ENCODE results near the gene ADAR. TPM values are rescaled to one million over a fixed set of nuclear protein-coding genes. Genes with fewer than 3 reads are reported as not detected.

ADAR gene
- total and polyA plus RNA-seq, 2 of the 4 experiments (the other 2 are of a cell fraction) = 70.9 to 131 TPM

GRCh38 chr1:154619181-154619948 is 11.4 kb upstream of the ADAR start:
- Histone ChIP-seq H2AK9ac (replicated peaks; ENCODE audit: low read depth, low read length, poor library complexity) (no peak overlapping the region), H3K9ac (ENCODE audit: low read depth, low read length) (no peak overlapping the region), H3K23ac (ENCODE audit: low read depth, low read length) (no peak overlapping the region), H3K79me1 (ENCODE audit: low read depth in 1 of 2, low read length in 2 of 2) (peaks cover 41 to 81% of the 10 kb centered on the region in 2 experiments), H3K14ac (replicated peaks; ENCODE audit: low read depth, low read length) (no peak overlapping the region), H3K36me3 (ENCODE audit: control insufficient read depth, insufficient read depth, low read length) (peaks cover 4% of the 10 kb centered on the region), H4K8ac (ENCODE audit: low read depth in 2 of 2, low read length in 2 of 2) (no peak overlapping the region), H4K20me1 (ENCODE audit: insufficient read depth, low read length) (peaks cover 78% of the 10 kb centered on the region), H4K5ac (ENCODE audit: low read depth, low read length) (no peak overlapping the region), H3K27ac (ENCODE audit: insufficient read depth, low read length) (no peak overlapping the region), H3K18ac (ENCODE audit: low read depth, low read length) (no peak overlapping the region), H2AFZ (replicated peaks; ENCODE audit: low read length, poor library complexity) (no peak overlapping the region), H2AK5ac (ENCODE audit: low read depth, low read length) (no peak overlapping the region), H3K27me3 (ENCODE audit: control insufficient read depth, insufficient read depth, low read length) (no peaks in the 10 kb centered on the region), H2BK15ac (ENCODE audit: low read depth, low read length) (no peak overlapping the region), H3K4me2 (ENCODE audit: low read depth, low read length) (no peak overlapping the region), H3K9me1 (ENCODE audit: insufficient read depth, low read length) (peaks cover 18% of the 10 kb centered on the region), H3K4ac (ENCODE audit: low read depth, low read length) (no peak overlapping the region), H3K56ac (ENCODE audit: extremely low read depth, insufficient read depth, low read length) (no peak overlapping the region), H3K4me1 (ENCODE audit: control insufficient read depth, insufficient read depth, low read length) (peaks cover 5% of the 10 kb centered on the region), H3K4me3 (ENCODE audit: insufficient read depth, low read depth, low read length) (no peak overlapping the region), H3K9me3 (ENCODE audit: control insufficient read depth, insufficient read depth, low read length) (no peaks in the 10 kb centered on the region), H4K91ac (ENCODE audit: insufficient read depth, low read depth, low read length) (no peak overlapping the region), H2BK5ac (ENCODE audit: low read depth, low read length, poor library complexity, severe bottlenecking) (no peak overlapping the region), H2BK120ac (ENCODE audit: low read depth, low read length) (no peak overlapping the region), H2BK20ac (ENCODE audit: low read depth, low read length) (no peak overlapping the region)
- in situ Hi-C loops (cut with MboI; ENCODE audit: low sequenced_read_pairs) = no loop called here
- ATAC-seq (ENCODE audit: low read depth) = no peak
- intact Hi-C loops (cut with micrococcal nuclease) = no loop called here
- WGBS, 2 experiments (ENCODE audit: extremely low coverage in 2 of 2, insufficient read length in 1 of 2) = 100% methylated on average over 1 of the region's 5 CpGs; no CpG with 5 or more reads in 1 of the 2 experiments
- BruUV-seq (replicated peaks) = no TSS peak
- TF ChIP-seq MXI1 (IDR thresholded peaks at IDR 0.05; ENCODE audit: borderline replicate concordance, low read depth, low read length) = no peak
- no peak for TF ChIP-seq MAZ (IDR thresholded peaks at IDR 0.05; ENCODE audit: borderline replicate concordance, low read depth, low read length)
- POLR2A ChIA-PET (ENCODE audit: unreplicated experiment) = no interaction called here
- DNase-seq = no peak
- dilution Hi-C loops (cut with HindIII; ENCODE audit: low sequenced_read_pairs, unreplicated experiment) = no loop called here
- CTCF ChIA-PET = interaction anchor here (0.5 kb wide), 1 partner anchor 72 kb away, joined by 3 read pairs; no protein-coding TSS in a partner anchor
